ENCODE measurements around the gene KRT20.

- TF ChIP-seq CTCF (IDR thresholded peaks at IDR 0.05): no peak
- TF ChIP-seq POLR2AphosphoS5 (IDR thresholded peaks at IDR 0.05): no peak
These were observed 20.2 kb downstream of the KRT20 start for GRCh38 chr17:40864661-40865390.

Data from gastroesophageal sphincter (tissue), 3 donors.